Measurements from ENCODE around the gene DHRS12. TPM values are rescaled to one million over a fixed set of nuclear protein-coding genes. Genes with fewer than 3 reads are reported as not detected.

DHRS12 gene
- total RNA-seq, result 2.9 and 3.3 TPM in 2 replicates

GRCh38 chr13:51803422-51804294 lies at the start of gene DHRS12:
DHRS12 (minus strand) TSS chr13:51804163; CDS start chr13:51799659, 4,504 bp downstream.

GRCh38 chr13:51844862-51845573 lies 41.1 kb upstream of the DHRS12 start, which contains the start of gene TMEM272:
TMEM272 (minus strand) TSS chr13:51845177; CDS start chr13:51838530, 6,647 bp downstream.

Other genes starting within 250 kb of the DHRS12 start
- gene WDFY2, start 219.7 kb downstream of the DHRS12 start, total RNA-seq, result 7.1 and 16.1 TPM in 2 replicates
- gene TMEM272, start 41.0 kb upstream of the DHRS12 start, total RNA-seq, result not detected in 2 replicates
- gene CCDC70, start 57.8 kb upstream of the DHRS12 start, total RNA-seq, result not detected in 2 replicates
- 0.87 and 2.0 TPM in 2 replicates for gene ATP7B, start 207.3 kb upstream of the DHRS12 start, total RNA-seq
- gene ALG11, start 208.2 kb upstream of the DHRS12 start, total RNA-seq, result 15.7 and 30.3 TPM in 2 replicates
- gene UTP14C, start 220.5 kb upstream of the DHRS12 start, total RNA-seq, result 11.6 and 15.4 TPM in 2 replicates

Data from smooth muscle cell of trachea (primary cell).